ENCODE data around the gene PCDH9.

DNA sequence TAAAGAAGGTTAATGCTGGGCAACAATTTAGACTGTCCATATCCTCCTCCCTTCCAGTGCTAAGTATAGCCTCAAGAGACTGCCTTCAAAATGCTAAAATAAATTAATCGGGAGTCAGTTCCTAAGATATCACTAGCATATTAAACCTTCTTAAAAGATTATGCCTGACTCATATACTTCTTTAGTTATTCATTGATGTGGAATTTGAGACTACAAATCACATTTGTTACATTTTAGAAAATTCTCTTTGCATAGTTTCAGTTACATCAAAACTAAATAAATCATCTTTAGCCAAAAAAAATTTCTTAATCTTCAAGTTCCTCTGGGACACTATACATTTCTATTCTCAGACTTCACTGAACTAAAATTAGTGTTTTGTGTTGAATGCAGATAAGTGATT is 769.1 kb downstream of the PCDH9 start:
- TF ChIP-seq, protein P1, sequence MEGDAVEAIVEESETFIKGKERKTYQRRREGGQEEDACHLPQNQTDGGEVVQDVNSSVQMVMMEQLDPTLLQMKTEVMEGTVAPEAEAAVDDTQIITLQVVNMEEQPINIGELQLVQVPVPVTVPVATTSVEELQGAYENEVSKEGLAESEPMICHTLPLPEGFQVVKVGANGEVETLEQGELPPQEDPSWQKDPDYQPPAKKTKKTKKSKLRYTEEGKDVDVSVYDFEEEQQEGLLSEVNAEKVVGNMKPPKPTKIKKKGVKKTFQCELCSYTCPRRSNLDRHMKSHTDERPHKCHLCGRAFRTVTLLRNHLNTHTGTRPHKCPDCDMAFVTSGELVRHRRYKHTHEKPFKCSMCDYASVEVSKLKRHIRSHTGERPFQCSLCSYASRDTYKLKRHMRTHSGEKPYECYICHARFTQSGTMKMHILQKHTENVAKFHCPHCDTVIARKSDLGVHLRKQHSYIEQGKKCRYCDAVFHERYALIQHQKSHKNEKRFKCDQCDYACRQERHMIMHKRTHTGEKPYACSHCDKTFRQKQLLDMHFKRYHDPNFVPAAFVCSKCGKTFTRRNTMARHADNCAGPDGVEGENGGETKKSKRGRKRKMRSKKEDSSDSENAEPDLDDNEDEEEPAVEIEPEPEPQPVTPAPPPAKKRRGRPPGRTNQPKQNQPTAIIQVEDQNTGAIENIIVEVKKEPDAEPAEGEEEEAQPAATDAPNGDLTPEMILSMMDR (IDR thresholded peaks at IDR 0.05) = no peak
- TF ChIP-seq POLR2A (IDR thresholded peaks at IDR 0.05) = no peak

All from Peyer's patch (tissue), 4 donors.